Lung (tissue), 12 donors: ENCODE measurements around the gene MTUS2. TPM values are rescaled to one million over a fixed set of nuclear protein-coding genes. Genes with fewer than 3 reads are reported as not detected.
"Not testable (repeated sequence)": the region's sequence is repeated elsewhere in the genome, so short reads cannot be mapped to it uniquely, and the experiment has no call there.

Source experiments
- ATAC-seq: fragments of 200-7000 bp; cut with Tn5 transposase; one replicate; pipeline ENCODE4 v1.9.1; 2020; ENCODE audit warnings: moderate number of reproducible peaks; ENCODE audit not compliant: insufficient read depth, low FRiP score
- DNase-seq, 3 donors: peaks; one replicate each; pipeline ENCODE4 v3.0.0-alpha.2; 2013 to 2017
- H3K27ac ChIP-seq, 2 donors: one replicate each; pipeline ENCODE4 v1.5.1; 2013; ENCODE audit warnings: mild to moderate bottlenecking in 2 of 2, moderate library complexity in 2 of 2, control low read depth in 1 of 2, inconsistent platforms in 1 of 2, low read depth in 1 of 2, low read length in 1 of 2
- H3K27me3 ChIP-seq, 3 donors: one replicate each; pipeline ENCODE4 v1.5.1; 2013; ENCODE audit warnings: low read length in 2 of 3; ENCODE audit not compliant: control insufficient read depth in 3 of 3, insufficient read depth in 3 of 3
- H3K36me3 ChIP-seq, 4 donors: one replicate each; pipeline ENCODE4 v1.5.1; 2013; ENCODE audit warnings: low read length in 4 of 4, mild to moderate bottlenecking in 1 of 4, moderate library complexity in 1 of 4; ENCODE audit not compliant: control insufficient read depth in 4 of 4, insufficient read depth in 4 of 4
- H3K4me1 ChIP-seq, 5 donors: one replicate each; pipeline ENCODE4 v1.5.1; 2013; ENCODE audit warnings: low read length in 5 of 5, mild to moderate bottlenecking in 2 of 5, moderate library complexity in 1 of 5; ENCODE audit not compliant: control insufficient read depth in 5 of 5, insufficient read depth in 5 of 5
- H3K4me3 ChIP-seq: one replicate; pipeline ENCODE4 v1.5.1; 2013; ENCODE audit warnings: mild to moderate bottlenecking, control low read depth, moderate library complexity
- H3K9ac ChIP-seq, 2 donors: one replicate each; pipeline ENCODE4 v1.5.1; 2013; ENCODE audit warnings: low read length in 2 of 2, control low read depth in 1 of 2; ENCODE audit not compliant: insufficient read depth in 1 of 2
- H3K9me3 ChIP-seq, 4 donors: one replicate each; pipeline ENCODE4 v1.5.1; 2013; ENCODE audit warnings: low read length in 3 of 4, mild to moderate bottlenecking in 1 of 4, moderate library complexity in 1 of 4; ENCODE audit not compliant: control insufficient read depth in 4 of 4, insufficient read depth in 3 of 4
- CTCF ChIP-seq: IDR thresholded peaks from 2 replicates; pipeline ENCODE4 v1.5.1; 2012; ENCODE audit warnings: mild to moderate bottlenecking; ENCODE audit errors: control extremely low read depth, extremely low read depth
- WGBS, 2 donors: extraction: QIAGEN DNeasy Blood & Tissue Kit; methylation state at CpG; one replicate each; pipeline ENCODE4 v1.1.7; 2013; 5-methylcytosine and 5-hydroxymethylcytosine counted together
- polyA plus RNA-seq, 2 donors: library from polyadenylated mRNA; stranded (reverse); fragments of 200-250 nt; gene quantifications; one replicate each; pipeline ENCODE4 v1.2.1, GENCODE V29; 2013
- total RNA-seq, 2 donors: library from RNA; depleted of rRNA in 1 of 2; stranded (reverse); fragments of >200 nt in 1 of 2; gene quantifications; one replicate each; pipeline ENCODE4 v1.2.1, GENCODE V29; 2014 to 2021
- donor health status: control.
- donor health status: control.
- donor health status: Bipolar disorder and iron deficiency.
- donor health status: healthy.
- donor health status: DM: yes; HTN: yes; CAD: no.

Gene MTUS2
- total and polyA plus RNA-seq, 4 donors, result 0.03 to 0.54 (median 0.08) TPM

- Histone ChIP-seq H3K9me3 (no peaks in the 10 kb centered on the region), H3K27ac (no peak overlapping the region), H3K36me3 (no peaks in the 10 kb centered on the region), H3K9ac (no peak overlapping the region), H3K4me1 (peaks cover 0 to 5% (median 0%) of the 10 kb centered on the region in 5 donors), H3K27me3 (no peaks in the 10 kb centered on the region), H3K4me3 (no peak overlapping the region)
- TF ChIP-seq CTCF, result no peak
- 60 to 71% methylated on average over 3 of the region's 3 CpGs for WGBS, 2 donors
- no peak for ATAC-seq
- DNase-seq, result no peak
Observed at GRCh38 chr13:29195456-29195855, 375.3 kb downstream of the MTUS2 start.

- Histone ChIP-seq H3K36me3 (no peaks in the 10 kb centered on the region), H3K27me3 (no peaks in the 10 kb centered on the region), H3K9me3 (no peaks in the 10 kb centered on the region), H3K27ac (no peak overlapping the region), H3K9ac (no peak overlapping the region), H3K4me3 (no peak overlapping the region), H3K4me1 (peaks cover 0 to 5% (median 0%) of the 10 kb centered on the region in 5 donors)
- 87 to 89% methylated on average over 2 of the region's 2 CpGs for WGBS, 2 donors
- DNase-seq (no peak), ATAC-seq (no peak)
- TF ChIP-seq CTCF, result no peak
Observed at GRCh38 chr13:29196409-29197074, 376.4 kb downstream of the MTUS2 start.

GRCh38 chr13:29202753-29203152 is 382.6 kb downstream of the MTUS2 start:
- not testable (repeated sequence) for ATAC-seq, H3K4me3 ChIP-seq, H3K4me1 ChIP-seq, H3K27ac ChIP-seq, H3K27me3 ChIP-seq, H3K36me3 ChIP-seq, H3K9ac ChIP-seq, DNase-seq
- H3K9me3 ChIP-seq, result peaks cover 0 to 10% (median 0%) of the 10 kb centered on the region in 4 donors
- 84 to 89% methylated on average over 6 of the region's 6 CpGs for WGBS, 2 donors

- no peak for DNase-seq
- no peak overlapping the region for H3K4me3 ChIP-seq
- 95 to 96% methylated on average over 13 of the region's 13 CpGs for WGBS, 2 donors
- H3K9me3 ChIP-seq, result peaks cover 0 to 10% (median 0%) of the 10 kb centered on the region in 4 donors
- no peaks in the 10 kb centered on the region for H3K4me1 ChIP-seq
- H3K36me3 ChIP-seq, result no peaks in the 10 kb centered on the region
- no peaks in the 10 kb centered on the region for H3K27me3 ChIP-seq
- H3K27ac ChIP-seq, result no peak overlapping the region
- TF ChIP-seq CTCF, result no peak
- H3K9ac ChIP-seq, result no peak overlapping the region
- ATAC-seq, result no peak
Observed at GRCh38 chr13:29204651-29205050, 384.5 kb downstream of the MTUS2 start.
